SJSA1 (cell line): ENCODE data around the gene UBTF. TPM values are rescaled to one million over a fixed set of nuclear protein-coding genes. Genes with fewer than 3 reads are reported as not detected.

ENCODE experiments used
- DNase-seq, 2 experiments: peaks; one replicate each; pipeline ENCODE4 v3.0.0-alpha.2; 2015 to 2020; ENCODE audit warnings: low spot score in 2 of 2, low read depth in 1 of 2
- H3K27ac ChIP-seq: fragments of 250-450 bp; sonication (Bioruptor Pico); 2 replicates; pipeline ENCODE4 v1.5.1; 2020; ENCODE audit warnings: mild to moderate bottlenecking, moderate library complexity
- H3K27me3 ChIP-seq: fragments of 250-450 bp; sonication (Bioruptor Pico); replicated peaks from 2 replicates; pipeline ENCODE4 v1.5.1; 2020; ENCODE audit warnings: mild to moderate bottlenecking, moderate library complexity
- H3K36me3 ChIP-seq: fragments of 250-450 bp; sonication (Bioruptor Pico); 2 replicates; pipeline ENCODE4 v1.5.1; 2020; ENCODE audit warnings: mild to moderate bottlenecking
- H3K4me1 ChIP-seq: fragments of 250-450 bp; sonication (Bioruptor Pico); replicated peaks from 2 replicates; pipeline ENCODE4 v1.6.1; 2021; ENCODE audit warnings: mild to moderate bottlenecking
- H3K4me3 ChIP-seq: fragments of 250-450 bp; sonication (Bioruptor Pico); 2 replicates; pipeline ENCODE4 v1.5.1; 2020; ENCODE audit warnings: mild to moderate bottlenecking
- H3K9me3 ChIP-seq: fragments of 250-450 bp; sonication (Bioruptor Pico); replicated peaks from 2 replicates; pipeline ENCODE4 v1.5.1; 2020; ENCODE audit warnings: mild to moderate bottlenecking
- total RNA-seq: library from RNA; depleted of rRNA; stranded (reverse); fragments of >200 nt; shearing (Covaris generic); gene quantifications from 2 replicates; pipeline ENCODE4 v1.2.3, GENCODE V29; 2014

The UBTF gene
- total RNA-seq, 1 experiment from 2014 or later: 80.0 TPM

DNA sequence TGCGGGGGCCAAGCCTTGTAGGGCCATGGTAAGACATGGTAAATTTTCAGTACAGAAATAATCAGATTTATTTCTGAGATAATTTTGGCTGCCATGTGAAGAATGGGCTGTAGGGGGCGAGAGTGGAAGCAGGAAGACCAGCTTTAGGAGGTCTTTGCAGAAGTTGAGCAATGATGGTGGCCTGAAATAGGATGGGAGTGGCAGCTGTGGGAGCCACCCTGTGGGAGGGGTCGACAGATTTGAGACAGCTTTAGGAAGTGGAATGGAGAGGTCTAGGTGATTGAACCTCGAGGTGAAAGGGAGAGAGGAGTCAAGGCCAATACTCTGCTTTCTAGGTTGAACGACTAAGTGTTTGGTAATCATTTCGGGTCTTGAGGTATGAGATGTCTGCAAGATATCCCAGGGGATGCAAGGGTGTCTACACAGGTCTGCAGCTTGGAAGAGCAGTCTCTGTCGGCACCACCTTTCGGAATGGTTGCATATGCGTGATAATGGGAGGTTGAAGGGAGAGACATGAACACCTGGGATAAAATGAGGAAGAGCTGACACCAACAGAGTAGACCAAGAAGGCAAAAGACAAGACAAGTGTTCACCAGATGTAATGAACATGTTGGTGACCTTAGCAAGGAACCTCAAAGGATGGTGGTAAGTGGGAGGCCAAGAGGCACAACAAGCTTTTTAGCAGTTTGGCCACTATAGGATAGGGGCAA is 15.6 kb downstream of the UBTF start:
- Histone ChIP-seq H3K36me3 (peaks cover 29% of the 10 kb centered on the region), H3K27ac (no peak overlapping the region), H3K9me3 (no peaks in the 10 kb centered on the region), H3K4me1 (peaks cover 26% of the 10 kb centered on the region), H3K4me3 (no peak overlapping the region), H3K27me3 (no peaks in the 10 kb centered on the region)
- DNase-seq: peak in 1 of 2 experiments; percentile 44

DNA sequence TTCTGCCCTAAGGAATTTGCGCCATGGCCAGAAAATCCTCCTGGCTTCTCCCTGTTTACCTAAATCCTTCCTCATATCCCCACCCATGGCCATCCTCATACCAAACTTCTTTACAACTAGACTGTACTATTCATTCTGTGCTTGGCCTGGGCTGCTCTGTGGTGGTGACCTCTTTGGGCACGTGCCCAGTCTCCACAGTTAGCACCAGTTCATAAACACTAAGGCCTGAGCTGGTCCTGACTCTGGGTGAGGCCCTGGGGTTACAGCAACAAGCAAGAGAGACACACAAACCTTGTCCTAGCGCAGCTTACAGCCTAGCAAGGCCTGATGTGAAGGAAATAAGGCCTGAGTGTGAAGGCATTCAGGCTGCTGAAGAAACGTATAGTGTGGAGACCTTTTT is 16.7 kb downstream of the UBTF start:
- Histone ChIP-seq H3K27me3 (no peaks in the 10 kb centered on the region), H3K36me3 (peaks cover 25% of the 10 kb centered on the region), H3K27ac (no peak overlapping the region), H3K4me1 (peaks cover 25% of the 10 kb centered on the region), H3K4me3 (no peak overlapping the region), H3K9me3 (no peaks in the 10 kb centered on the region)
- DNase-seq: no peak

DNA sequence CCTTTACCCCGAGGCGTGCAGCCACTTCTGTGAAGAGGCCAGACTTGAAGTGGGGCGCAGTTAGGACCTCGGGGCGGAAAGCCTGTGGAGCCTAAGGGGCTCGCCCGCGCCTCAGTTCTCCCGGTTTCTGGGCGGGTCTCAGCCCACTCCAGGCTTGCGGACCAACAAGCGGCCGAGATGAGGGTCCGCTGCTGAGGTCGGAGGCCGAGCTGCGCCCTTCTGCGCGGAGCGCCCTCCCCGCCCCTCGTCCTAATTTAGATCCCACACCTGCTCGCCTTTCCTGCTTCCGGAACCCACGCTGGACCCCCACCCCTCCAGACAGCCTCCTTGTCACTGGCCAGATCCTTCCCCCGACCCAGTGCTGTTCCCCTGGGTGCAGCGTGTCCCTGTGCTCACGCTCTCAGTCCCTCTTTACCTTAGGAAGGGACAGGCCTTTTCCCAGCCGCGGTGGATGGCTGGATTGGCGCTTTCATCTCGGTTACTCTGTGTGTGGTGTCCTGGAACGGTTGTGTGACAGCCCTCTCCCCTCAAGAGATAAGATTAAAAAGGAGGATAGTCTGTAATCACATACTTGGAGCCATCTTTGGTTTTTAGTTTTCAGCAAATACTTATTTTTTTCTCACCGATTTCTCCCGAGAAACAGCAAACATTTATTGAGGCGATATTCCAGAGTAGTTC is 18.9 kb downstream of the UBTF start:
- H3K27me3 ChIP-seq: no peaks in the 10 kb centered on the region
- no peaks in the 10 kb centered on the region for H3K9me3 ChIP-seq
- peak overlapping the region; percentile 74 for H3K27ac ChIP-seq
- DNase-seq: no peak
- peaks cover 26% of the 10 kb centered on the region for H3K36me3 ChIP-seq
- H3K4me3 ChIP-seq: peak overlapping the region; percentile 93
- H3K4me1 ChIP-seq: peaks cover 26% of the 10 kb centered on the region

DNA sequence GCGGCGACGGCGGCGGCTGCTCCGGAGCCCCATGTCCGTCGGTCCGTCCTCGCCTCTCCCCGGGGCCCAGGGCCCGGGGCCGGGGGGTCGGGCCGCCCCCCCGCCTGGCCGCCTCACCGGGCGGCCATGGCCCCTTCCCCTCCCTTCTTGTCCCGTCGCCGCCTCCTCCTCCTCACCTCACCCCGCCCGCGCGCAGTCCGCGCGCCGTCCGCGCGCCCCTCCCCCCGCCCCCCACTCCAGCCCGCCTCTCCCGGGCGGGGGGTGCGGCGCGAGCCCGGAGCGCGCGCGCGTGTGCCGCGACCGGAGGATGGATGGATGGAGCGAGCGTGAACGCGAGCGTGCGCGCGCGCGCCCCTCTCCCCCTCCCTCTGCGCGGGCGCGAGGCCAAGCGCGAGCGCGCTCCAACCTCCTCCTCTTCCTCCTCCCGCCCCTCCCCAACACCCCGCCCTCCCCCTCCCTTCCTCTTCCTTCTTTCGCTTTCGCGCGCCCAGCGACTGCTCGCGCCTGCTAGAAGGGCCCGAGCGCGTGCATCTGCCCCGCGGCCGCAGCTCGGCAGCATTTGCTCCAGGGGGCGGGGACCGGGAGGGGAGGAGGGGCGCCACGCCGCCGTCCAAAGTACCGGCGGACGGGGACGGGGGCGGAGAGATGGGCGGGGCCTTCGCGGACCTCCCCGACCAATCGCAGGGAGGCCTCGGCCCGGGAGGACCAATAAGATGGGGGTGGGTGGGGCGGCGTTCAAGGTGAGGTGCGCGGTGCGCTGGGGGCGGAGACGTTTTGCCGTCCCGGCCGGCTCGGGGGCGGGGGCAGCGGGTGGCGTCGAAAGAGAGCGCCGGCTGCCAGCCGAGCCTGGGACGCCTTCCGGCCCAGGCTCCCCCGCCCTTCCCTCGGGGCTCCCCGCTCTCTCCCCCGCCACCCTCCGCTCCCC is 19.7 kb downstream of the UBTF start, which contains the start of gene ATXN7L3:
Gene ATXN7L3, minus strand, starts transcription at position 332 of the 925 bp plus-strand sequence. CDS start 1,814 bp downstream, outside the sequence.
- Histone ChIP-seq H3K4me3 (peak within 1 kb of the TSS; percentile 93), H3K36me3 (peaks cover 34% of the 10 kb centered on the region), H3K27me3 (no peaks in the 10 kb centered on the region), H3K9me3 (no peaks in the 10 kb centered on the region), H3K27ac (peak within 1 kb of the TSS; percentile 87), H3K4me1 (peaks cover 26% of the 10 kb centered on the region)
- peak; percentile 96 to 100 for DNase-seq

DNA sequence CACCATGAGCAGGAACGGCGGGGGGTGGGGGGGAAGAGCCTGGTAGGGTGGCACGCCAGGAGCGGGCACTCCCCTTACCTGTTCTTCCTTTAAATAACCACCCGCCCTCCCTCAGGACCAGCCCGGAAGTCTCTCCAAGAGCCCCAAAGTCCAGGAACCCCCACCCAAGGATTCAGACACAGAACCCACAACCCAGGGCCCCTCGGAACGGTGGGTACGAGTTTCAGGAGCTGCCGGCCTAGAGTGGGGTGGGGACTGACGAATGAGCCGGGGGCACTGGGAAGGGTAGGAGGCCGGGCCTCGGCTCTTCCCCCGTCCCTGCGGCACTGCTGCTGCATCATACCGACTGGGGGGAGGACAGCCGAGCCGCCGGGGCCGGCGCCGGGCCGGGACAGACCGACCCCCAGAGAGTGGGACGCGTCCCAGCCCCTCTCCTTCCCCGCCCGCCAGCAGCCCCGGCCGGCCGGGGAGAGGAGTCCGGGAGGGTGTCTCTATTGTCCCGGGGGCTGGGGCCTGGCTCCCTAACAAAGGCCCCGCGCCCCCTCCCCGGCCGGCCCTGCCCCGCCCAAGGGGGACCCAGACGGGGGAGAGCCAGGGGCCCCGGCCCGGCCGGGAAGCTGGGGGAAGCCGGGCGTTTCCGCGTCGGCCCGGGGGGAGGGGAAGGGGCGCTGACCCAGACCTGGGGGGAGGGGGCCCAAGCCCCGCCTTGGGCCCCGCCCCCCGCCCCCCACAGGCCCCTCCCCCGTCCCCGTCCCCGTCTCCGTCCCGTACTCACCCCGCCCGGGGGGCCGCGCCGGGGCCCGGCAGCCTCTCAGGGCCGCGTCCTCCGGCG is 20.5 kb downstream of the UBTF start:
- peak overlapping the region; percentile 93 for H3K4me3 ChIP-seq
- peaks cover 19% of the 10 kb centered on the region for H3K4me1 ChIP-seq
- H3K9me3 ChIP-seq: no peaks in the 10 kb centered on the region
- DNase-seq: peak; percentile 64 to 70
- peaks cover 43% of the 10 kb centered on the region for H3K36me3 ChIP-seq
- H3K27ac ChIP-seq: peak overlapping the region; percentile 87
- no peaks in the 10 kb centered on the region for H3K27me3 ChIP-seq

DNA sequence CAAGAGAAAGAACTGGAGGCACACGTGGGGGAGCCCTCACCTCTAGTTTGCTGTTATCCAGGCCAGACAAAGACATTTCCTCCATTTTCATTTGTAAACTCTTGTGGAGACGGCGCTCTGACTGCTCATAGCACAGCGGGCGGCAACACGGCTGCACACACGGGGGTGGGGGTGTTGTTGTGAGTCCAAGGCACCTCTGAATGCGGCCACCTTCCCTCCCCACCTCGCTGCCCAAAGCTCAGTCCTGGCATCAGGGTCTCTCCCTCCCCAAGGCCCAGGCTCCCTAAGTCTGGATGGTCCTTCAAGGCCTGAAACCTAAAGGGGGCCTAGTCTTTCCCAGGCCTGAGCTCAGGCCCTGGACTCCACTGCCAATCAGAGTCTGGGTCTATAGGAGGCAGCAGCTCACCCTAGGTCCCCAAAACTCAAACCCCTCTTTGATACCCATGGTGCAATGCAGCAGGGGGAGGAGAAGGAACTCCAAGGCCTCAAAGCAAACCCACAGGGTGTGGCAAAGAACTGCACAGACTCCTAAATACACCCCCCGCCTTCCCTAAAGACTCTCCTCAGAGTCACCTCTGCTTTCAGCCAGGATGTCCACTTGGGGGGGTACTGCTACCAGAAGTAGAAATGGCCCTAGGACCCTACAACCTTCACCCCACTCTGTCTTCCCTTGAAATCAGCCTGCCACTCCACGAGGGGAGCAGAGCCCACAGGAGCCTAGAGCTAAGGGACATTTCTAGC is 21.3 kb downstream of the UBTF start:
- peak; percentile 61 to 73 for DNase-seq
- peaks cover 16% of the 10 kb centered on the region for H3K4me1 ChIP-seq
- no peaks in the 10 kb centered on the region for H3K27me3 ChIP-seq

DNA sequence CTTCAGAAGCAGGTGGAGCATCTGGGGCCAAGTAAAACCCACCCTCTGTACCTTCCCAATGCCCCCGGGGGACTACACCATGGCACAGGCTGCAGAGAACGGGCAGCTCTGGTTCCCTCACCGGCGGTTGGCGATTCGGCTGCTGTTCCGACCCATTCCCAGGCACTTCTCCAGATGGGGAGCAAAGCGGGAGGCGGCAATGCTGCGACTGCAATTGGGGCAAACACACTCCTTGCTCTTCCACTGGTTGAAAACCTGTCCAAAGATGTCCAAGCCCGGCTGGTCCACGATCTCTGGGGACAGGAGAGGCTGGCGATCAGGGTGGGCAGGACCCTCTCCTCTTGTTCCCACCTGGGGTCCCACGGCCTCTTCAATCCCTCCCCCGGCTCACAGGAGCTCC is 22.4 kb downstream of the UBTF start:
- no peaks in the 10 kb centered on the region for H3K27me3 ChIP-seq
- peaks cover 16% of the 10 kb centered on the region for H3K4me1 ChIP-seq
- no peaks in the 10 kb centered on the region for H3K9me3 ChIP-seq
- H3K27ac ChIP-seq: no peak overlapping the region
- H3K36me3 ChIP-seq: peaks cover 61% of the 10 kb centered on the region
- peak in 1 of 2 experiments; percentile 48 for DNase-seq
- H3K4me3 ChIP-seq: no peak overlapping the region

More for the DNA sequence above, 21.3 kb downstream of the UBTF start:
- peak overlapping the region; percentile 93 for H3K4me3 ChIP-seq
- no peaks in the 10 kb centered on the region for H3K9me3 ChIP-seq
- peaks cover 51% of the 10 kb centered on the region for H3K36me3 ChIP-seq
- H3K27ac ChIP-seq: peak overlapping the region; percentile 87

DNA sequence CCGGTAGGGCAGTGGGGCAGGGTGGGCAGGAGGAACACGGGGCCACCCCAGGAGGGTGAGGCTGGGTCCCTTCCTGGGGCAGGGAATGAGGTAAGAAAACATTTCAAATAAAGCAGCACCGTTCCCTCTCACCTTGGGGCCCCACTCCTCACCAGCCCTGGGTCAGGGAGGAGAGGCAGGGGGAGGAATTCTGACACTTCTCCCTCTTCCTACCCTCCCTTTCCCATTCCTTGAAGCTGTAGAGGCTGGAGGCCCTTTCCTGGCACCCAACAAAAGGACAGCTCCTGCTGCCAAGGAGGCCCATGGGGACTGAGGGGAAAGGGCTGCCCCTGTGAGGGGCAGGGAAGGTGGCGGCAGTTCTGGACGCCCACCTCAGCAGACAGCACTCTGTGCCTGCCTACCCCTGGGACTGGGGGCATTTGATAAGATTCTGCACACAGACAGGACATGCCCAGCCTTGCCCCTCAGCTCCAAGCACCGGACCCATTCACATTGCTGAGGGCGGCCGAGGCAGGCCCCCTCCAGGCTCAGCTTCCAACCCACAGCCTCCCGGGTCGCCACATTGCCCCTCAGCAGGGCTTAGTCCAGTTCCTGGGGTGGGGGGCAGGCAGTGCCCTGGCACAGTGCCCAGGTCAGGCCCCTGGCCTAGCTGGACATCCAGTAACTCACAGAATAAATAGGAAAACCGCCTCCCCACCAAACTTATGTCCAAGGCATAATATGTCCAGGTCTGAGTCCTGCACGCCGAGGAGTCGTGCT is 26.0 kb downstream of the UBTF start:
- no peaks in the 10 kb centered on the region for H3K27me3 ChIP-seq
- H3K4me3 ChIP-seq: no peak overlapping the region
- no peak for DNase-seq
- no peak overlapping the region for H3K27ac ChIP-seq
- no peaks in the 10 kb centered on the region for H3K9me3 ChIP-seq
- peaks cover 86% of the 10 kb centered on the region for H3K36me3 ChIP-seq
- peaks cover 8% of the 10 kb centered on the region for H3K4me1 ChIP-seq

DNA sequence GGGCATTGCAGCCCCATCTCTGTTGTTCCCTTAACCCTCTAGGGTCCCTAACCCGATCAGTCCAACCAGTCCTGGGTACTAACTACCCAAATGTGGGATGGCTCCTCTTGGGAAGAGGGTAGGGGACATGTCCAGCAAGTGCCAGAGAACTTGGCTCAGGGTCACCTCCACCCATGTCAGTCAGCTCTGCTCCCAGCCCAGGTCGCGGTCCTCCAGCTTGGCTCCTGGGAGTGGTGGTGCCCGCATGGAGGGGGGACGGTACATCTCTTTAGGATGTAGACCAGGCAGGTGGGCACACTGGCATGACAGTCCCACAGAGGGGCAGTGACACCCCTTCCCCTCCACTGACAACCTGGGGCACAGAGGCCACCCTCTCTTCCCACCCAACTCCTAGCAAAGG is 26.7 kb downstream of the UBTF start:
- Histone ChIP-seq H3K36me3 (peaks cover 89% of the 10 kb centered on the region), H3K4me3 (no peak overlapping the region), H3K4me1 (peaks cover 7% of the 10 kb centered on the region), H3K27me3 (no peaks in the 10 kb centered on the region), H3K9me3 (no peaks in the 10 kb centered on the region), H3K27ac (no peak overlapping the region)
- no peak for DNase-seq

DNA sequence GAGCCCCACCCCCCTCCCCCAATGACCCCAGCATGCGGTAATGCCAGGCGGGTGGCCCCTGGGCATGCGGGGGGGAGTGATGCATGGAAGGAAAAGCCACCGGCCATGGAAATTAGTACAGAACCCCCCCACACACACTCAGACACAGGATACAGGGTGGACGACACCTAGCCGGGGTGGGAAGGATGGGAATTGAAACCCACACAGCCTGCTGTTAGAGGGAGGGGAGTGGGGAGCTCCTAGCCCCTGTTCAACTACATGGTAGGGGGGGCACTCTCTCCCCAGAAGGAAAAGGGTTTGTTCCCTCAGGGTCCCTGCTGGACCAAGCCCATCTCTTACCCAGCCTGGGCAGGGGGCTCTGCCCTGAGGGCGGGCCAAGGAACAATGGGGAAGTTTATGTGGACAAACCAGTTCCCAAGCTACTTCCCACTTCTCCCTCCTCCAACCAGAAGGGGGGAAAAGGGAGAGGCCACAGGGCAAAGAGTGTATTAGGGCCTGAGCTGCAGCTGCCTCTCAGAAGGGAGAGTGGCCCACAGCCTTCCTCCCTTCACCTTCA is 27.5 kb downstream of the UBTF start:
- Histone ChIP-seq H3K36me3 (peaks cover 85% of the 10 kb centered on the region), H3K27me3 (no peaks in the 10 kb centered on the region), H3K9me3 (no peaks in the 10 kb centered on the region), H3K4me1 (peaks cover 9% of the 10 kb centered on the region), H3K27ac (no peak overlapping the region), H3K4me3 (no peak overlapping the region)
- DNase-seq: no peak

DNA sequence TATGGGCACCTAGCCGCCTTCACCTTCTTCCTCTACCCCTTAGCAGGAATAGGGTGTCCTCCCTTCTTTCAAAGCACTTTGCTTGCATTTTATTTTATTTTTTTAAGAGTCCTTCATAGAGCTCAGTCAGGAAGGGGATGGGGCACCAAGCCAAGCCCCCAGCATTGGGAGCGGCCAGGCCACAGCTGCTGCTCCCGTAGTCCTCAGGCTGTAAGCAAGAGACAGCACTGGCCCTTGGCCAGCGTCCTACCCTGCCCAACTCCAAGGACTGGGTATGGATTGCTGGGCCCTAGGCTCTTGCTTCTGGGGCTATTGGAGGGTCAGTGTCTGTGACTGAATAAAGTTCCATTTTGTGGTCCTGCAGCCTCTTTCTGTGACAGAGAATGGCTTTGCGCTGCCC is 28.1 kb downstream of the UBTF start:
- H3K9me3 ChIP-seq: no peaks in the 10 kb centered on the region
- no peak overlapping the region for H3K27ac ChIP-seq
- no peak overlapping the region for H3K4me3 ChIP-seq
- DNase-seq: no peak
- H3K36me3 ChIP-seq: peaks cover 79% of the 10 kb centered on the region
- H3K4me1 ChIP-seq: peaks cover 9% of the 10 kb centered on the region
- H3K27me3 ChIP-seq: no peaks in the 10 kb centered on the region

DNA sequence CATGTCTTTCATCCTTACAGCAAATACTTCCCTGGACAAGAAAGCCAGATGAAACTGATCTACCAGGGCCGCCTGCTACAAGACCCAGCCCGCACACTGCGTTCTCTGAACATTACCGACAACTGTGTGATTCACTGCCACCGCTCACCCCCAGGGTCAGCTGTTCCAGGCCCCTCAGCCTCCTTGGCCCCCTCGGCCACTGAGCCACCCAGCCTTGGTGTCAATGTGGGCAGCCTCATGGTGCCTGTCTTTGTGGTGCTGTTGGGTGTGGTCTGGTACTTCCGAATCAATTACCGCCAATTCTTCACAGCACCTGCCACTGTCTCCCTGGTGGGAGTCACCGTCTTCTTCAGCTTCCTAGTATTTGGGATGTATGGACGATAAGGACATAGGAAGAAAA is 29.0 kb downstream of the UBTF start:
- Histone ChIP-seq H3K9me3 (no peaks in the 10 kb centered on the region), H3K4me3 (no peak overlapping the region), H3K36me3 (peaks cover 74% of the 10 kb centered on the region), H3K4me1 (peaks cover 12% of the 10 kb centered on the region), H3K27me3 (no peaks in the 10 kb centered on the region), H3K27ac (no peak overlapping the region)
- DNase-seq: no peak
